Activated CD4-positive, alpha-beta T cell treated with anti-CD3 and anti-CD28 coated beads, Interleukin-2, Interleukin-4, amounts not matched to agents 100 ng/mL and 50 ng/mL, durations not matched to agents 16 hours and 8 hours (primary cell): Measurements from ENCODE around the gene TSLP.

Source experiments
- DNase-seq: peaks from one replicate; pipeline ENCODE4 v3.0.0-alpha.2; 2020; ENCODE audit warnings: low spot score

The TSLP gene

DNA sequence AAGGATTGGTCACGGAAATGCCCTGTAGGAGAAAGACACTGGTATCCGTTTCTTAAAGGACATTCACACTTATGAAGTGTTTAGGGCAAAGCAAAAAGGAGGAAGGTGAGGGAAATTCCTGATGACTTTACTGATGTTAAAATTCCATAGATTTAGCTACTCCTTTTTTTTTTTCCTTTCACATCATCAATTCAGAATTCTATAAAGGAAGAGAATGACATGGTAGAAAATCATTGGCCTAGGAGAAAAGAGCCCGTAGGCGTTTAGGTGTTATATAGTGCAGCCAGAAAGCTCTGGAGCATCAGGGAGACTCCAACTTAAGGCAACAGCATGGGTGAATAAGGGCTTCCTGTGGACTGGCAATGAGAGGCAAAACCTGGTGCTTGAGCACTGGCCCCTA is at the start of gene TSLP:
Gene TSLP (plus strand): TSS at position 301 of the 400 bp plus-strand sequence. CDS start 178 bp downstream, outside the sequence.
- no peak for DNase-seq

DNA sequence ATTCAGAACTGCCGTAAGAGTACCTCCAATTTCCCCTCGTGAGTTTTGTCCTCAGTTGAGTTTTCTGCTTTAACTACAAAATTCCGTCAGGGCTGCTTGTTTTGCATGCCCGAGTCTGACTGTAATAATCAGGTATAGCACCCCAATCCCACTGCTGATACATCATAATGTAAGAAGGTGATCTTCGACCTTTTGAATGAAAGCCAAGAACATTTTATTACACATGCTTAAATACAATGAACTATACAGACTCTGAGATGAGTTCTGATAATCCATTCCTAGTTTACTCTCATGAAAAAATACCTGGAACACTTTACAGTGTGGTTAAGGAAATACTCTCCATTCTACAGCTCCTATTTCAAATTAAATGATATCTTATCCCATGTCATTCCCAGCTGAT is 49.2 kb upstream of the TSLP start:
- no peak for DNase-seq

DNA sequence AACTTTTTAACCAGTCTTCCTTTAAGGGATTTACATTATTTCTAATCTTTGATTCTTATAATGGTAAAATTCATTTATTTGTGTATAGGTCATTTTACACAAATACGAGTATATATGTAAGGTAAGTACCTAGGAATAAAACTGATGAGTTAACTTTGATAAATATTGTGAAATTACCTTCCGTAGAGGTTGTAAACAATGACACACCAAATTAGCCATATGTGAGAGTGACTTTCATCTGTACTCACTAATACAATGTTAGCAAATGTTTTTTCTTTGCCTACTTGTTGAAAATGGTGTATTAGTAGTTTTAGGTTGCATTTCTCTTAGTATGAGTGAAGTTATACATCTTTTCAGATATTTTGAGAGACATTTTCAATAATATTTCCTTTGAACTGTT is 42.6 kb upstream of the TSLP start:
- no peak for DNase-seq

DNA sequence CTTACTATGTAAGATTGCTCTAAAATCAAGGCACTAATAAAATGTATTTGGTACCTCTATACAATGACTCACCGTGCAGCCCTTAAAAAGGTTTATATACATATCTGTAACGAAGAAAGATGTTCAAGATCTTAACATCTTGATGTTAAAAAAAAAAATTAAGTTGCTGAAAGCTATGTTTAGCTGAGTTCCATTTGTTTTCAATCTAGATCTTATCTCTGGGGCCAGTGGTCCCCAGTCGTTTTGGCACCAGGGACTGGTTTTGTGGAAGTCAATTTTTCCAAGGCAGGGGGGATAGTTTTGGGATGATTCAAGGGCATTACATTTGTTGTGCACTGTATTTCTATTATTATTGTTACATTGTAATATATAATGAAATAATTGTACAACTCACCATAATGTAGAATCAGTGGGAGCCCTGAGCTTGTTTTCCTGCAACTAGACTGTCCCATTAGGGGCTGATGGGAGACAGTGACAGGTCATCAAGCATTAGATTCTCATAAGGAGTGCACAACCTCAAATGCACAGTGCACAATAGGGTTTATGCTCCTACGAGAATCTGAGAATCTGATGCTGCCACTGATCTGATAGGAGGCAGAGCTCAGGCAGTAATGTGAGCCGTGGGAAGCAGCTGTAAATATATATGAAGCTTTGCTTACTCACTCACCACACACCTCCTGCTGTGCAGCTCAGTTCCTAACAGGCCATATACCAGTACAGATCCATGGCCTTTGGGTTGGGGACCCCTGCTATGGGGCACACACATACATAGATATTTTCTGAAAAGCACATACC is 27.6 kb upstream of the TSLP start:
- no peak for DNase-seq

DNA sequence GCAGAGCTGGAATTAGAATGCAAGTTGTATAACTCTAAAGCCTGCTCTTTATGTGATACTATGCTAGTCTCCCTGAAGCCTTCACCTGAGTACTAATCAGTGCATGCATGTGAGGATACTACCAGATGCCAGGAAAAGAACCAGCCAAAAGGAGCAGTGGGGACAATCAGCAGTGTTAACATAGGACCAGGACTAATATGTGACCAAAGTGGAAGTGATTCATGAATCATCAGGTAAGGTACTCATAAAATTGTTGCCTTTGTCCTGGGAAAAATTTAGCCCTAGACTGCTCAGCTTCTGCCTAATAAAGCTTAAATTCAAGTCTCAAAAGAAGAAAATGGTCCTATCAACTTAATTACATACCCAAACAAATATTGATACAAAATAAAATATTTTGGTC is 13.4 kb upstream of the TSLP start:
- DNase-seq = no peak

DNA sequence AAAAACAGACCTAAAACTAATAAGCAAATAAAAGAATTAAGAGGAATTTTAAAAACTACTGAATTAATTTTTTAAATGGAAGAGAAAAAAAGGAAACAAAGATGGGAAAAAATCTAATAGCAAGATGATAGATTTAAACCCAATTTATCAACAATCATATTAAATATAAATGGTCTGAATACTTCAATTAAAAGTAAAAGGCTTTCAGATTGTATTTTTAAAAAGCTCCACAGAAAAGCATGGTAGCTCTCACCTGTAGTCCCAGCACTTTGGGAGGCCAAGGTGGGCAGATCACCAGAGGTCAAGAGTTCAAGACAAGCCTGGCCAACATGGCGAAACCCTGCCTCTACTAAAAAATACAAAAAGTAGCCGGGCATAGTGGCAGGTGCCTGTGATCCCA is 11.3 kb upstream of the TSLP start:
- no peak for DNase-seq

DNA sequence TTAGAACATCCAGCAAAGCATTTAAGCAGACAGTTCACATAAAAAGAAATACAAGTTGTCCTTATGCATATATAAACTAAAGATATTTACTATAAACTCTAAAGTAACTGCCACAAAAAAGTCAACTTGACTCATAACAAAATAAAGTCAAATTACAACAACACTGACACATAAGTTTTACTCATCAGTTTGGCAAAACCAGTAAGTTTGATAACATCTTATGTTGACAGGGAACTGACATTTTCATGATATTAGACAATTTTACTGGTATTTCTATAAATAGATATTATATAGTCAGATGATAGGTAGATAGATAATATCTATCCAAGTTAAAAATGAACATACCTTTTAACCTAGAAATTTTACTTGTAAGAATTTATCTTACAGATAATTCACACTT is 9.9 kb upstream of the TSLP start:
- DNase-seq = no peak

DNA sequence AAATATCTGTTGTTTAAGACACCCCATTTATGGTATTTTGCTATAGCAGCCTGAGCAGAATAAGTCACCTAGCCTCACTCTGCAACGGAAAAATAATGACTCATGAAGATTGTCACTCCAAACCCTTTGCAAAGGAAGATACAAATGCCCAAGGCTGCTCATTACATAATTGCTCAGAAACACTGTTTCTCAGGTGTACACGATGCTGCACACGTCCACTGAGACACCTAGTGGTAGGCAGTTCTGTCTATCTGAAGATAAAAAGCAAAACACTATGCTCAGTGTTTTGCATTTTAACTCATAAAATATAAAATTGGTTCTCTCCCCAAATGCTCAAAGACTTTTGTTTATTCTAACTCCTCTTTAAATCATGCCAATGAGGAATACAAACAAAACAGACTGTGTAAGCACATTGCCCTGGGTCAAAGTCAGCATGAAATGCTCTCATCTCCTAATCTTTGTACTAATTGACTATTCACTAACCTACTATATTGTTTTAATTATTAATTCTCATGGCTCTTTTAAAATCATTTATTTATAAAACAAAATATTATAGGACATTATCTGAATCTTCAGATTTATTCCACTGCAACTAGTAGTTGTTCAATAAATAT is 7.7 kb upstream of the TSLP start:
- DNase-seq = peak; percentile 11

DNA sequence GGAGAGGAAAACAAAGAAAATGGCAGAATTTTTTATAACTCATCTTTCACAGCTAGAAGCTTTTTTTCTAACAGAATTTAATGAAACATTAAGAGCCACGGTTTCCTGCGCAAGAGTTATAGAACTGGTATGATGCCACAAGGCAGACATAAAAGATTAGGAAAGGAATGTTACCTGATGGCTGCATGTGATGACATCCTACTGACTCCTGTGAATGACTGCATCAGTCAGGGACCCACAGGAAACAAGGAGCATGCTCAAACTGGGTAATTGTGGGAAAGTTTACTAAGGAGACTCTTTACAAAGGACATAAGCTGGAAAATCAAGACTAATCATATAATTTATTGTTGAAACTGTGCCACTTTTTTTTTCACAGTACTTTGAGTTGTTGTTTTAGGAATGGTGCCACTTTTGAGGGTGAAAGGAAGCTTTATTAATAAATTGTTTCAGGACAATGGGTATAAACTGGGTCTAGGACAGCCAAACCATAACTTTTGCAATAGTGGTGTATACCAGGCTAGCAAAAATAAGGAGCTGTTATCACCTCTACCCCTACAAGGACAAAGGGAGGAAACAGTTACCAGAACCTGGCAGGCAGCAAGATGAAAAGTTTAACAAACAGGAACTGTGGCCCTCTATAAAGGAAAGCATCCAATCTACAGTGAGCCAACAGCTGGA is 5.1 kb upstream of the TSLP start:
- no peak for DNase-seq

DNA sequence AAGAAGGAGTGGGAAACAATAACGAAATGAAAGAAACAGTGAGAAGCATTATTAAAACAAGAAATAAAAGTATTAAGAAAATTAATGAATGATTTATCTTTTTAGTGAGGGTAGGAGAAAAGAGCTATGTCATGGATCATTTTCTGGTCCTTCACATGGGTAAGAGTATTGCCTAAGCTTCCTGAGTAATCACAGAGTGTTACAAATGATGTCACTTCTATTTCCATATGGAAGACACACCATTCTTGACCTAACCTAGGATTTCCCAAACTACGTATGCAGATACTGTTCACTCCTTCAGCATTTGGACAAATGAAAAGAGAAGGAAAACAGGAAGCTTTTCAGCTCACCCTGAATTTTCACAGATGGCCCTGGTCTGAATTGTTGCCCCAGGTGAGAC is 3.3 kb upstream of the TSLP start:
- no peak for DNase-seq

DNA sequence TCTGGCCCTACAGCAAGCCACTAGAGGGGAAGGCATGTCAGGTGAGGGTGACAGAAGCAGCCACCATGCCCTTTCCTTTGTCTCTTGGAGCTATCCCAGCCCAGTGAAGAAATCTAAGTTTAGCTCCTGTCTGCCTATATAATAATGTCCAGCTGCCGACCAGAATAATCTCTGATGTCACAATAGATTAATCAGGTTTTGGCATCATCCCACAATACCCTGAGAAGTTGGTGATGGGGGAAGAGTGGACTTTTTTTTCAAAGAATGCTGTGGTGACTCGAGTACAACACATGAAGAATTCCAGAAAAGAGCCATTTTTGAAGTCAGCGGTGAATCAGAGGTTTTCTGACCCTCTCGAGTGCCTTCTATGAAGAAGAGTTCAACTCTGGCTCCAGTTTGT is 1.7 kb upstream of the TSLP start:
- no peak for DNase-seq

DNA sequence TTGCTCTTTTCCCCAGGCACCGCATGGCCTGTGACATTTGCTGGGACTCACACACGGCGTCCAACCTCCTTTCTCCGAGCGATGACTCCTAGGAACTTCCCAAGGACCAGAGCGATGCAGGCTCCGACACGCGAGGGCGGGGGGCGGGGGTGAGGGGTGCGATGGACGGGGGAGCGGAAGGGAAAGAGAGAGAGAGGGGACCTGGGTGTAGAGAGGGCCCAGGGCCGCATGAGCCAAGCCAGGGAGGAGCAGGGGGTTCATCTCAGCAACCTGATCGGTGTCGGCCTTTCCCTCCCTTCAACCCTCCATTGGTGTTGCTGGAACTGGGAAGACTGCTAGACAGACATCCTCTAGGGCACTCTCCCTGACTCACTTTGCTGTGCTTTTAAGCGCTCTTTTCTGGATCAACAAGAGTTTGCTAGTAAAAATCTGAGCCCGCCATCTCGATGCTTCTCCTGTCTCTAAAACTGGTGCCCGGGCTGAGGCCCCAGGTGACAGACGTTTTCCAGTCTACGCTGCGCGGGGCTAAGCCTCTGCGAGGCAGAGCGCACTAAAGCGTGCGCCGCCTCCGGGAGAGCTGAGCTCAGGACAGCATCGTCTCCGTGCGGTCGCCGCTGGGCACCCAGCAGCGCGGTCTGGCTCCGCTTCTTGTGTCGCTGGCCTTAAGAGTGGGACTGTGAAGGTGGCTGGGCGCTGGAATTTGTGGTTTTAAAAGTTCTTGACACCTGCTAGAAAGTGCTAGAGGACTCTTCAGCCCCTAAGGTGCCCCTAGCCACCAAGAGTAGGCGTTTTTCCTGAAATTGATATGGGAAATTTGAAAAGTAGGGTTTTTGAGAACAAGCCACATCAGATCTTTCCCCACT is 1.0 kb upstream of the TSLP start:
- no peak for DNase-seq

DNA sequence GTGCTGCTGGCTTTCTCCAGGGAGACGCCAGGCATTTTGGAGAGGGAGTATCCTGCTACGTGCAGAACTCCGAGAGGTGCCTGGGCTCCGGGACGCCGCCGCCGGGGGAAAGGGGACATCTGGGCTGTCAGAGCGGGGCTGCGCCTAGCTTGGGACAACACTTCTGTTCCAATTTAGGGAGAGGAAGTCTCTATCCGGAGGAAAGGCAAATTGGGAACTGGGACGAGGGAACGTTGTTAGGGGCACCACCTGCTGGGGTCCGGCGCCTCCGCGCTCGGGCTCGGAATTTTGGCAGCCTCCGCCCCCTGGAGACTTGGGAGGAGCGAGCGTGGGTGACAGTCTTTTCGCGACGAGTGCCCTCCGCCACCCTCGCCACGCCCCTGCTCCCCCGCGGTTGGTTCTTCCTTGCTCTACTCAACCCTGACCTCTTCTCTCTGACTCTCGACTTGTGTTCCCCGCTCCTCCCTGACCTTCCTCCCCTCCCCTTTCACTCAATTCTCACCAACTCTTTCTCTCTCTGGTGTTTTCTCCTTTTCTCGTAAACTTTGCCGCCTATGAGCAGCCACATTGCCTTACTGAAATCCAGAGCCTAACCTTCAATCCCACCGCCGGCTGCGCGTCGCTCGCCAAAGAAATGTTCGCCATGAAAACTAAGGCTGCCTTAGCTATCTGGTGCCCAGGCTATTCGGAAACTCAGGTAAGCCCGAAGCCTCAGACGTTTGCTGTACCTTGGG is 1.6 kb downstream of the TSLP start:
- DNase-seq = peak; percentile 46

DNA sequence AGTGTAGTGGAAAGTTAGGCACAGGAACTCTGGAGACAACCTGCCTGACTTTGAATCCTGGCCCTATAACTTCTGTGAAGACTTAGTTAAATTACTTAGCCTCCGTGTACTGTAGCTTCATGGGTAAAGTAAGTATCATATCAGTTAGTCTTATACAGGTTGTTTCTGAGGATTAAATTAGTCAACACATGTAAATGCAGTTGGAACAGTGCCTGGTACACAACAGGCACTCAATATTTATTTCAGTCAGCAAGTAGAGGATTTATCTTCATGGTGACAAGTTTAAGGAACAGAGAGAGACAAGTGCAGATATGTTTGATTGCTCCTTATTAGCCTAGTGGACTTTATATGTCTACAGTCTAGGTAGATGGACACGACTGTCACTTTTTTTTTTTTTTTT is 2.7 kb downstream of the TSLP start:
- DNase-seq = no peak

DNA sequence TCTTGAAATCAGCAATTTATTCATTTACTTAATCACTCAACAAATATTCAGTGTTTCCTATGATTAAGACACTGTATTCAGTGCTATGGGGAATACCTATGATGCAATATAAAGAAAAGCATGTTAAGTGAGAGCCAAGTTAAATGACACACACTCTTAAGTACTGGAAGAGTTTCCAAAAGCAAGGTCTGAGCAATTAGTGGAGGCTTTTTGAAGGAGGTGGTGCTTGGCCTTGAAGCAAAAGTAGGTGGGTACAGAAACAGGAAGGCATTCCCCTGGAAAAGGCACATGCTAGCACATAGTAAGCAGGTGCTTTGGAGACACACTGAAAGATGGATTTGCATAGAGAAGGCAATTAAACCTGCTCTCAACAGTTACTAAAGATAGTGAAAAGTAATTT is 4.0 kb downstream of the TSLP start:
- DNase-seq = no peak

DNA sequence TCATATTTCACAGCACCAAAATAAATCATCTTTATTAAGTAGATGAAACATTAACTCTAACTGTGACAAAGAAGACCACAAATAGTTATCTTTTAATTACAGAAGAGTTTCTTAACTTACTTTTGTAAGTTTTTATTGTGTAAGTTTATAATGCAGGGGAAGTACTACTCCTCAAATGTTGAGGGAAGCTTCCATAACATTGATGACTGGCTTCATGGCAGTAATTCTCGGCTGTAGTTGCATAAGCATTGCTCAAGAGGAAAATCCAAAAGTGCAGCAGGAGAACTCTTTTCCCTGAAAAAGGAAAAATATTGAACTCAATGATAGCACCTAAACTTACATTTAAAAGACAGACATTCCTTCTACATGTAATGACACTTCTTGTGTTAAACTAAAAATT is 4.6 kb downstream of the TSLP start:
- no peak for DNase-seq

DNA sequence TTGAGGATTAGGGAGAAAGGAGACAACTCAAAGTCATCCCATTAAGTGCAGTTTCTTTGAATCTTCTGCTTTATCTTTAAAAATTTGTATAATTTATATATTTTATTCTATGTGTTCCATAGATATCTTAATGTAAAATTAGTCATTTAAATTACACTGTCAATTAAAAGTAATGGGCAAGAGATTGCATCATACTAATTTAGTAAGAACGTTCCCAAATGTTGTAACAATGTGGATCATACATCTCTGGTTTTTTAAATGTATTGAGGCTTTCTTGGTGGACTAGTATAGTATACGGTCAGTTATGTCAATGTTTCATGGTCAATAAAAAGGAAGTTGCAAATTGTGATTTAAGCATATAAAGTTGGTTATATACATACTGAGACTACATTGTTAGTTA is 6.2 kb downstream of the TSLP start:
- DNase-seq = no peak

DNA sequence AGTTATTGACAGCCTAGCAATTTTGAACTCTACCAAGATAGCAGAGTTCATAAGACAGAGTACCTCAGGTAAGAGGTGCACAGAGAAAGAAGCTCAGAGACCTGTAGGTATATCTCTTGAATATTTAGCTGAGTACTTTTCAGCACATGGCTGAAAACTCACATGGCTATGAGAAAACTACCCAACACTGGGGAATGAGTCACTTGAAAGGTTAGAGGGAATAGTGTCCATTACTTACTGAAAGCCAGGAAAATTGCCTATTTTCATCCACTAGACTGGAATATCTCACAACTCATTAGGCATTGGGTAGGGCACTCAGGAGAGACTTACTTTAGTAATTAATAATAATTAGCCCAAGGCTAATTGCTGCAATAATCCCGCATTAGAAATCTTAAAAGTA is 8.3 kb downstream of the TSLP start:
- DNase-seq = no peak

DNA sequence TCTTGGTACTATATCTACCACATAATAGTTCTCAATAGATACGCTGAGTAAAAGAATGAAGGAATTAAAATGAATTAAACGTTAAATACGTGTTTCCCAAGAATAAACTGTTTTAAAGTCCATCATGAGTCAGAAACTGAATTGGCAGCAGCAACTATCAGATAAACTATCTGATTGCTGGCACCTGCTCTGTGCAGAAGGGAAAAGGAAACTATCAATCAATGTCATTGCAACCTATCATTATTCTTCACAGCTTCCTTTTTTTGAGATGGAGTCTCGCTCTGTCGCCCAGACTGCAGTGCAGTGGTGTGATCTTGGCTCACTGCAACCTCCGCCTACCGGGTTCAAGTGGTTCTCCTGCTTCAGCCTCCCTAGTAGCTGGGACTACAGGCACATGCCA is 11.8 kb downstream of the TSLP start:
- DNase-seq = no peak

DNA sequence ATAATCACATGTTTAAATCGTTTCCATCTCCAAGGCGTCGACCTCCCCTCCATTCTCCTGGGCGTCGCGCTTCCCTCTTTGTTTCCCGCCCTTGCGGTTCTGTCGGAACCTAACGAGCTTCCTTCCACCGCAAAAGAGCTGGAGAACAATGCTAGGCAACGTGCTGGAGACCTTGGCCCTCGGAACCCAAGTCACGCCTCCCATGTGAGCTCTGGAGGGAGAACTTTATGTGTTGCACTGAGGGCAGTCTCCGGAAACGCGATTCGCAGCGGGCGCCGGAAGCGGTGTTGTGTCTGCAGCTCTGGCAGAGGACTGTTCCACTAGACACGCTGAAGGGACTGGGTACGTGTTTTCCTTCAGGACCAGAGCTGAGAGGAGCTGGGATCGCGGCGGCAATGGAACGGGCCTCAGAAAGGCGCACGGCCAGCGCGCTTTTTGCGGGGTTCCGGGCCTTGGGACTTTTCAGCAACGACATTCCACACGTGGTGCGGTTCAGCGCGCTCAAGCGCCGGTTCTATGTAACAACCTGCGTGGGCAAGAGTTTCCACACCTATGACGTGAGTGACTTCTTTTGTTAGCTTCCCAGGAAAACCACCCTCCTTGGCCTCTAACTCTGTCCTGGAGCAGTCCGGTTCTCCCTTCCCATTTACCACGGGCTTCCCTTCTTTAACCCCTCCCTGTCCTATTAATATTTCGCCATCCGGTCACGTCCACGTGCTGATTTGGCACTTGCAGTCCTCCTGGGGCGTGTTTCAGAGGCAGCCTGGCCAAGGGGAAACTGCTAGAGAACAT is 20.7 kb downstream of the TSLP start, which contains the start of gene WDR36:
Gene WDR36 (plus strand): TSS at position 287 of the 792 bp plus-strand sequence. CDS start 109 bp downstream, at position 396.
- peak; percentile 93 for DNase-seq

DNA sequence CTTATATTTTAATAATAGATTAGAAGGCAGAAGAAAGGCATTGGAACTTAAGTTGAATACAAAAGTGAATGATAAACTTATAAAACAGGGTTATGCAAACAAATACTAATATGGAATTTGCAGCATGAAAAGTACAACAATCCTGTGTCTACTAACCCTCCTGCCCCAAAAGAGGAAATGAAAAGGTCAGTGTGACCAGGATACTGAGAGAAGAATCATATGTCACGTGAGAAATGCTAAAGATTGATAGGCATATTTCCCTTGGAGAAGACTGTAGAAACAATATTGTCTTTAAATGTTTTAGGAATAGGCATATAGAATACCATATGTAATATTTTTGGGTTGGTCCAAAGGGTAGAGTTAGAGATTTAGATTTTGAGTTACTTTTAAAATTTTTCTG is 24.5 kb downstream of the TSLP start:
- DNase-seq = no peak
